Cerebellar nuclear complex (tissue), 1 donor: ENCODE data around the gene CPSF3.

Experiments
- DNase-seq, 2 experiments: peaks; one replicate each; lab custom pipeline; 2025; lab: John Stamatoyannopoulos, UW

CPSF3 gene

DNA sequence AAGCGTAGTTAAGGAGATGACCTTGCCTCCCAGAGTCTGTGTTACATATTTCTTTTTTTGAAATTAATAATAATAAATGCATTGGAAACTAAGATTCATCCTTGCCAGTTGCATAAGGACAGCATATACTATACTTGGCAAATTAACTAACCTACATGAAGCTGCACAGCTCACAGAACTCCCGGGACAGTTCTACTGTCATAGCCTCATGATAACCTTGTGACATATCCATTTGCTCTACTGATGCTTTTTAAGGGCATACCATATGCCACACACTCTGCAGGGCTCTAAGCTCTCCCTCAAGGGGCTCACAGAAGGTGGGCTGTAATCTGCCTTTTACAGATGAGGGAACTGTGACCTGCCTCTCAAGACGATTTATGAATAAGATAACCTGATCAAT is 3.9 kb upstream of the CPSF3 start:
- no peak for DNase-seq

- DNase-seq: no peak
Measured at GRCh38 chr2:9420495-9420894, 3.0 kb upstream of the CPSF3 start.

DNA sequence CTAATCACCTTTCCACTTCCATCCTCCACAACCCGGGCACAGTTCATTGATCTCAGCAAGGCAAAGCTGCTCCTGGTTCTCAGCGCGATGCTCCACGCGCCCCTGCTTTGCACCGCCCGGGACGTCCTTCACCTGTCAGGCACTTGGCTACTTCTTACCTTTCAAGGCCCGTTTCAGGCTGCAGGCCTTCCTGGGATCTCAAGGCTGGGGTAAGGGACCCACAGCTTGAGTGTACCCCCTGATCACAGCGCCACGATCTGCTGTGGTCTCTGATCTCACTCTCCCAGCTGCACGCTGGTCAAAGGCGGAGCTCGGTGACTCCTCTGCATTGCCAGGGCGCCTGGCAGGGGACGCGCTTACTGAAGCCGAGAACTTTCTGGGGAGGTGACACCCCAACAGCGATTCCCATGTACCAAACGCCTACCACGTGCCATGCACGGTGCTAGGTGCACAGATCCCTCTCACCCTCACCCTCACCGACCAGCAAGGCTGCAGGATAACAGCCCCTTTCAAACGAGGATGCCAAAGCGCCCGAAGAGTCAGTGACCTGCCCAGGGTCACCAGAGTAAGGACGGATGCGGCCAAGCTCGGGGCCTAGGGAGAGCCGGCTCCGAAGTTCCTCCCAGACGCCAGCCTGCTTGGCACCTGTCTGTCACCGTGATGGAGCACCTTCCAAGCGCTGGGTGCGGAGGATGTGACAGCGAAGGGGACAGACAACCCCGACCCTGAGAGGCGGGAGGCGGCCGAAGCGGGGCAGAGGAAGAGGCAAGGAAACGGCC is 944 bp upstream of the CPSF3 start:
- DNase-seq: peak in 1 of 2 experiments; percentile 11

DNA sequence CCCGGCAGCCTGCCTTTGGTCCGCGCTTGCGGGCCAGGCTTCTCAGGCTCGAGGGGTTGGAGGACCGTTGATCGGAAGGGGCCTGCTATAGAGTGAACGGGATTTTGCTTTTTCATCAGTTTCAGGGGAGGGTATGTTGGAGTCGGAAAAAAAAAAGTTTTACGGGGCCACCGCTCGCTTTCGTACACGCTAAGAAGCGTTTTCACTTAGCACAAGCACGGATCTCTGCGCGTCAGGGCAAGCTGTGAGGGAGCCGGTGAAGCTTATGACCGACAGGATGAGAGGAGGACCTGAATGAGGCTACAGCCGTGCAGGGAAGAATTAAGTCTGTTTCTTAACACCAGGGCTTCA is 443 bp downstream of the CPSF3 start:
- no peak for DNase-seq

DNA sequence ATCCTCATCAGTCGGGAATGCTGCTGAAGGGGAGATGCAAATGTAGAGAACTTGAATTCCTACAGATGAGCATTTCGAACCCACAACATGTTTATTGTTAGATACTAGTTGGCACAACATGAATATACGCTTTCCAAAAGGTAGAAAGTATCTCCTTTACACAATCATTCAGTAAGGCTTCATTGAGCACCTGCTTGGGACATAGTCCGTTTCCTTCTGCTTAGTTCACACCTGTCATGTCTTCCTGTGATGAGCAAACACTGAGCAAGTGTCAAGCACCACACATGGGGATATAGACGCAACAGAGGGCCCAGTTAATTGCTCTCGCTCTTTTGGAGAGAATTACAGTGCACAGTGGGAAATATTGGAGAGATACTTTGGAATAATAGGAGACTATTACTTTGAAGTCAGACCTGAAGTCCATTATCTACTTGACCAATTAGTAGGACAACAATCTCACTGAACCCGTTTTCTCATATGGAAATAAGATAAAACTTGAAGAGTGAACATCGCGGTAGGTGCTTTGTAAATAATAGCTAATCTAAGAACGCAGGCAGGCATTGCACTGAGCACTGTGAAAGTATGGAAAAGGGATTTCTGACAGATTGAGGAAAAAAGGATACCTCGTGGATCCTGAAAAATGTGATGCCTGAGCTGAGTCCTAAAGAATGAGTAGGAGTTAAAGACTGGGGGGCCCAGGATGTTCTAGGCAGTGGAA is 1.2 kb downstream of the CPSF3 start:
- DNase-seq: no peak

- no peak for DNase-seq
Measured at GRCh38 chr2:9428965-9429577, 5.6 kb downstream of the CPSF3 start.

GRCh38 chr2:9430316-9431293 is 7.2 kb downstream of the CPSF3 start:
- no peak for DNase-seq

DNA sequence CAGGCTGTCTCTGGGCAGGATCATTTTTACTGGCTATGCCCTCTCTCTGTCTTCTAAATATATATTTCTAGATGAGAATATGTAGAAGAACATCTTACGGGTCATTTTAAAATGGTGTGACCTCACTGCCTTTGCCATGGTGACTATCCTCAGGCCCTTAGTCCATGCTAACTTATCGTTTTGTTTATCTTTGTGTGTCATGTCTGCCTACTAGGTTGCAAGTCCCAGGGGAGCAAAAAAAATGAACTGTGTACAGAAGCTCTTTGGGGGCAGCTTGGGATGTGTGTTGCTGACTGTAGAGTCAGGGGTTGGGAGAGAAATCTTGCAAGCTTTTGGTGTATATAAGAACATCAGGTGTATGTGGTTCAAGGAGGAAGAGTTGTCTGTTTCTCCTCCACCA is 11.0 kb downstream of the CPSF3 start:
- no peak for DNase-seq

DNA sequence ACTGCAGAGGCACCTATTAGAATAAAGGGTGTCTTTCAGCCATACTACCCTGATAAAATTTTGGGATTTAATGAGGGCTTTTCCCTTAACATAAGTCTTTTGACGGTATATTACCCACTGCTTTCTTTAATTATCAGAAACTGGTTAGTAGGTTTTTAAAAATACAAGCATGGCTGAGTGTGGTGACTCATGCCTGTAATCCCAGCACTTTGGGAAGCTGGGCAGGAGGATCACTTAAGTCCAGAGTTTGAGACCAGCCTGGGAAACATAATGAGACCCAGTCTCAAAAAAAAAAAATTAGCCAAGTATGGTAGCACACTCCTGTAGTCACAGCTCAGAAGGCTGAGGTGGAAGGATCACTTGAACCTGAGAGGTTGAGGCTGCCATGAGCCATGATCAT is 16.1 kb downstream of the CPSF3 start:
- no peak for DNase-seq

GRCh38 chr2:9440058-9440727 is 16.7 kb downstream of the CPSF3 start:
- DNase-seq: no peak

- DNase-seq: no peak
Measured at GRCh38 chr2:9441556-9441955, 18.1 kb downstream of the CPSF3 start.

DNA sequence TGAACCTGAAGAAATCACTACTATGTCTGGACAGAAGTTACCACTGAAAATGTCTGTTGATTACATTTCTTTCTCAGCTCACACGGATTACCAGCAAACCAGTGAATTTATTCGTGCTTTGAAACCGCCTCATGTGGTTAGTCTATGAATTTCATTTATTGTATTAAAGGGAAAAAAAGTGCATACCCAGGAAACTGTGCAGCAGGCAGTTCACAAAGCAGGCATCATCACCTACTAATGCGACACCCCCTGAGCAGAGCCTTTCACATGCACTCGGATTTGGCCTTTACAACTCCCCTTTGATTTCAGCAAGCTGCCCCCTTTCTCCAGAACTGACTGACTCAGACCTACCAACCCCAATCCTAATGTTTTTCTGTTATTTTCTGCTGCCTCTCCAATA is 20.1 kb downstream of the CPSF3 start:
- DNase-seq: no peak

DNA sequence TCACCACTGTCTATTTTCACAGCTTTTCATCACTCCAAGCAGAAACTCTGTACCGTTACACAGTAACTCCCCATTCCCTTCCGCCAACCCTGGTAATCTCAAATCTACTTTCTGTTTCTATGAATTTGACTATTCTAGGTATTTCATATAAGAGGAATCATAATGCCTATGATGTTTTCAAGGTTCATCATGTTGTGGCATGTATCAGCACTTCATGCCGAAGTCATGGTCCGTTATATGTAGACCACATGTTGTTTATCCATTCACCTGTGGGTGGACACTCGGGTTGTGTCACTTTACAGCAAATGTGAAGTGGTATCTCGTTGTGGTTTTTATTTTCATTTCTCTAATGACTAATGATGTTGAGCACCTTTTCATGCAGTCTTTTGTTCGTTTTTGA is 21.6 kb downstream of the CPSF3 start:
- DNase-seq: no peak

GRCh38 chr2:9451231-9451630 is 27.8 kb downstream of the CPSF3 start:
- DNase-seq: no peak

- no peak for DNase-seq
Measured at GRCh38 chr2:9460441-9461017, 37.1 kb downstream of the CPSF3 start.

DNA sequence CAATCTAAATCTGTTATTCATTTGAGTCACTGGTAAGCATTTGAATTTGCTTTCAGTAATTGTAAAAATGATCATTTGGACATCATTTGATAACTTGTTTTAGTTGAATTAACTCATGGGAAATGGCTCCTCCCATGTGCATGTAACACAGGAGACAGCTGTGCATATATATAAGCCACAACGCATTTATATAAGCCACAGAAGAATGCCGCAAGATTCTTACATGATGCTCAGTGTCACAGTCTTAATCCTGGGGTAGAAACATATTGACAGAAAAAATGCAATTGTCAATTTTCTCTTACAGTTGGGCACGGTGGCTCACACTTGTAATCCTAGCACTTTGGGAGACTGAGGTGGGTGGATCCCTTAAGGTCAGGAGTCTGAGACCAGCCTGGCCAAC is 37.6 kb downstream of the CPSF3 start:
- no peak for DNase-seq

- DNase-seq: no peak
Measured at GRCh38 chr2:9462313-9462712, 38.9 kb downstream of the CPSF3 start.

- no peak for DNase-seq
Measured at GRCh38 chr2:9462886-9463697, 39.6 kb downstream of the CPSF3 start.

DNA sequence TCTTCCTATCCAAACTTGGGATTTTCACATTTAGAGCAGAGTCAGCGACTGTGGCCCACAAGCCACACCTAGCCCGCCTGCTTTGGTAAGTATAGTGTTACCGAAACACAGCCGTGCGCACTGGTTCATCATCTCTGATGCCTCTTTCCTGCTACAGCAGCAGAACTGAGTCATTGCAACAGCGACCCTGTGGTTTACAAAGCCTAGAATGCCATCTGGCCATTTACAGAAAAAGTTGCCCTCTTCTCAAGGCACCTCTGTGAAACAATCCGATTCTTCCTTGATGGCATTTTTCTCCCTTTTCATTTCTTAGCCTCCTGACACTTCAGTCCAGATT is 40.2 kb downstream of the CPSF3 start:
- DNase-seq: no peak

DNA sequence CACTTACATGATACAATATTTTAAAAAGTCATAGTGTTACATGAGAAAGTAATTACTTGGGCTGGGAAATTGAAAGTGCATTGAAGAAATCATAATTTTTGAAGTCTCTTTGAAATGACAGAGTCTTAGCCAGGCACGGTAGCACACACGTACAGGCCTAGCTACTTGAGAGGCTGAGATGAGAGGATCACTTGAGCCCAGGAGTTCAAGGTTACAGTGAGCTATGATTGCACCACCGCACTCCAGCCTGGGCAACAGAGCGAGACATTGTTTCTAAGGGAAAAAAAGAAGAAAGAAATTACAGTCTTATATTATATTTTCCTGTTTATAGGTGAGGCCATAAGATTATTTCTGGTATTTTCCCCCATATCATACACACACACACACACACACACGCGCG is 41.7 kb downstream of the CPSF3 start:
- no peak for DNase-seq
